Neural progenitor cell (in vitro differentiated cells): ENCODE measurements around the gene ZMIZ2. TPM values are rescaled to one million over a fixed set of nuclear protein-coding genes. Genes with fewer than 3 reads are reported as not detected.

ENCODE experiments used
- DNase-seq: peaks from one replicate; pipeline ENCODE4 v3.0.0-alpha.2; 2016; ENCODE audit warnings: low spot score
- H2AFZ ChIP-seq: fragments of 200-600 bp; sonication (generic); replicated peaks from 2 replicates; pipeline ENCODE4 v1.6.1; 2016; ENCODE audit warnings: antibody characterized with exemption
- H3F3A ChIP-seq: fragments of 200-600 bp; sonication (generic); 2 replicates; pipeline ENCODE4 v1.6.1; 2016; ENCODE audit warnings: antibody characterized with exemption, low read depth
- H3K27ac ChIP-seq: fragments of 200-600 bp; sonication (generic); 2 replicates; pipeline ENCODE4 v1.5.1; 2016; ENCODE audit warnings: mild to moderate bottlenecking
- H3K27me3 ChIP-seq: fragments of 200-600 bp; sonication (generic); 2 replicates; pipeline ENCODE4 v1.6.1; 2016; ENCODE audit warnings: mild to moderate bottlenecking, moderate library complexity
- H3K36me3 ChIP-seq: fragments of 200-600 bp; sonication (generic); 2 replicates; pipeline ENCODE4 v1.5.1; 2016
- H3K4me1 ChIP-seq: fragments of 200-600 bp; sonication (generic); 2 replicates; pipeline ENCODE4 v1.6.1; 2016; ENCODE audit warnings: mixed run types
- H3K4me2 ChIP-seq: fragments of 200-600 bp; sonication (generic); 2 replicates; pipeline ENCODE4 v1.6.1; 2016
- H3K4me3 ChIP-seq: fragments of 200-600 bp; sonication (generic); 2 replicates; pipeline ENCODE4 v1.5.1; 2016
- H3K79me2 ChIP-seq: fragments of 200-600 bp; sonication (generic); 2 replicates; pipeline ENCODE4 v1.6.1; 2016; ENCODE audit warnings: low read depth
- H3K9ac ChIP-seq: fragments of 200-600 bp; sonication (generic); 2 replicates; pipeline ENCODE4 v1.6.1; 2016
- H3K9me3 ChIP-seq: fragments of 200-600 bp; sonication (generic); 2 replicates; pipeline ENCODE4 v1.5.1; 2016; ENCODE audit warnings: low read depth
- H4K20me1 ChIP-seq: fragments of 200-600 bp; sonication (generic); 2 replicates; pipeline ENCODE4 v1.6.1; 2016; ENCODE audit warnings: low read depth
- H3K27ac Mint-ChIP-seq: 3 replicates; pipeline ENCODE4 v1.8.0; 2021; ENCODE audit warnings: mixed read lengths
- H3K27me3 Mint-ChIP-seq: 2 replicates; pipeline ENCODE4 v1.8.0; 2022; ENCODE audit warnings: low read depth, mild to moderate bottlenecking, inconsistent platforms, moderate library complexity, mixed read lengths; ENCODE audit not compliant: insufficient read depth
- H3K36me3 Mint-ChIP-seq: 3 replicates; pipeline ENCODE4 v1.8.0; 2021; ENCODE audit warnings: mixed read lengths
- H3K4me1 Mint-ChIP-seq: 3 replicates; pipeline ENCODE4 v1.8.0; 2021; ENCODE audit warnings: mixed read lengths
- H3K4me3 Mint-ChIP-seq: 3 replicates; pipeline ENCODE4 v1.8.0; 2021; ENCODE audit warnings: mild to moderate bottlenecking, moderate library complexity, mixed read lengths
- H3K9me3 Mint-ChIP-seq: 3 replicates; pipeline ENCODE4 v1.8.0; 2020; ENCODE audit warnings: mixed read lengths
- EZH2 ChIP-seq: fragments of 200-600 bp; sonication (generic); IDR thresholded peaks from 2 replicates; pipeline ENCODE4 v1.6.1; 2017; ENCODE audit warnings: antibody characterized with exemption, mild to moderate bottlenecking, moderate library complexity
- EZH2phosphoT487 ChIP-seq: fragments of 200-600 bp; sonication (generic); IDR thresholded peaks from 2 replicates; pipeline ENCODE4 v1.6.1; 2017; ENCODE audit warnings: antibody characterized with exemption
- total RNA-seq: library from RNA; depleted of rRNA; stranded (reverse); fragments of >200 nt; gene quantifications from 2 replicates; pipeline ENCODE4 v1.2.3, GENCODE V29; 2015; ENCODE audit warnings: low replicate concordance
- TF ChIP-seq, protein P1 (sequence below): fragments of 200-600 bp; sonication (generic); IDR thresholded peaks from 2 replicates; pipeline ENCODE4 v1.5.1; 2017; ENCODE audit warnings: antibody characterized with exemption, mild to moderate bottlenecking

ZMIZ2 gene
- total RNA-seq, 1 donor from 2014 or later = 7.6 TPM

DNA sequence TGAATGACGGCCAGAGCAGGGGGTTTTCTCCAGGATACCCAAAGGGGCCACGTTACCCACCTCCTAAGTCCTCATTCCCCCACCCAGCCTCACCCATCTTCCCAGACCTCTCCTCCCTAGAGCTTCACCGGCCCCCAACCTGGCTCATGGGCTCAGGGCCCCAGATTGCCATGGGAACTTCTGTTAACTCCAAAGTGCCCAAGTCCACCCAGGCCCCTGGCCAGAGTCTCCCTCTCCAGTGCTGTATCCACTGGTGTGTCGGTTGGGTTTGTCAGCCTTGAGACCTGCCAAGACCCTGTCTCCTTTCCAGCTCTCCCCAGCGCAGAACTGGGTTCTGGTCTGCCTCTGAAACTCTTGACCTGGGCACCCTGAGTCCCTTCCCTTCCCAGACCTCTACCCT lies 37.1 kb upstream of the ZMIZ2 start:
- no peak overlapping the region for H3K4me3 Mint-ChIP-seq
- Histone ChIP-seq H3K4me3 (no peak overlapping the region), H3K79me2 (no peaks in the 10 kb centered on the region), H3F3A (no peaks in the 10 kb centered on the region), H3K36me3 (no peaks in the 10 kb centered on the region), H3K9ac (no peak overlapping the region), H3K27ac (no peak overlapping the region), H2AFZ (no peak overlapping the region), H3K27me3 (no peaks in the 10 kb centered on the region), H3K4me2 (no peak overlapping the region), H3K9me3 (no peaks in the 10 kb centered on the region), H4K20me1 (no peaks in the 10 kb centered on the region), H3K4me1 (no peaks in the 10 kb centered on the region)
- peaks cover 6% of the 10 kb centered on the region for H3K27me3 Mint-ChIP-seq
- peaks cover 7% of the 10 kb centered on the region for H3K36me3 Mint-ChIP-seq
- H3K4me1 Mint-ChIP-seq = peaks cover 3% of the 10 kb centered on the region
- no peaks in the 10 kb centered on the region for H3K9me3 Mint-ChIP-seq
- TF ChIP-seq, protein P1, sequence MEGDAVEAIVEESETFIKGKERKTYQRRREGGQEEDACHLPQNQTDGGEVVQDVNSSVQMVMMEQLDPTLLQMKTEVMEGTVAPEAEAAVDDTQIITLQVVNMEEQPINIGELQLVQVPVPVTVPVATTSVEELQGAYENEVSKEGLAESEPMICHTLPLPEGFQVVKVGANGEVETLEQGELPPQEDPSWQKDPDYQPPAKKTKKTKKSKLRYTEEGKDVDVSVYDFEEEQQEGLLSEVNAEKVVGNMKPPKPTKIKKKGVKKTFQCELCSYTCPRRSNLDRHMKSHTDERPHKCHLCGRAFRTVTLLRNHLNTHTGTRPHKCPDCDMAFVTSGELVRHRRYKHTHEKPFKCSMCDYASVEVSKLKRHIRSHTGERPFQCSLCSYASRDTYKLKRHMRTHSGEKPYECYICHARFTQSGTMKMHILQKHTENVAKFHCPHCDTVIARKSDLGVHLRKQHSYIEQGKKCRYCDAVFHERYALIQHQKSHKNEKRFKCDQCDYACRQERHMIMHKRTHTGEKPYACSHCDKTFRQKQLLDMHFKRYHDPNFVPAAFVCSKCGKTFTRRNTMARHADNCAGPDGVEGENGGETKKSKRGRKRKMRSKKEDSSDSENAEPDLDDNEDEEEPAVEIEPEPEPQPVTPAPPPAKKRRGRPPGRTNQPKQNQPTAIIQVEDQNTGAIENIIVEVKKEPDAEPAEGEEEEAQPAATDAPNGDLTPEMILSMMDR = no peak
- TF ChIP-seq EZH2 = no peak
- TF ChIP-seq EZH2phosphoT487 = no peak
- no peak for DNase-seq
- H3K27ac Mint-ChIP-seq = no peak overlapping the region

DNA sequence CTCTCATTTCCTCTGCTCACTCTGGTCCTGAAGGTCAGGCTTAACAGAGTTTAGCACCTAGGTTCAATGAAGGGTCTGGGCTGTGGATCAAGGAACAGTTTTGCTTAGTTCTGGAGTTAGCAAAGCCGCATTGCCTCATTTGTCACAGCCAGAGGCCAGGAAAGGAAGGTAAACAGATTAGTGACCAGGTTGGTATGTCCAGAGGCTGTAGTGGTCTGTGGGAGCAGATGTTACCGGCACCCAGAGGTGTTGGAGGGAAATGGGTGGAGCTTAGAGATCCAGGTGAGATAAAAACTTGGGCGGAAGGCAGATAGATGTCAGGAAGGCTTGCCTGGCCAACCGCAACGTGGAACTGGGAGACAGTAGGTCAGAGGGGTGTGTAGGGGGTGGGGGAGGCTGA lies 36.6 kb upstream of the ZMIZ2 start:
- H3K36me3 Mint-ChIP-seq = peaks cover 7% of the 10 kb centered on the region
- no peaks in the 10 kb centered on the region for H3K79me2 ChIP-seq
- no peak overlapping the region for H3K4me3 Mint-ChIP-seq
- no peak for TF ChIP-seq EZH2
- H3K27me3 Mint-ChIP-seq = peaks cover 6% of the 10 kb centered on the region
- H3K27me3 ChIP-seq = no peaks in the 10 kb centered on the region
- H2AFZ ChIP-seq = no peak overlapping the region
- peaks cover 3% of the 10 kb centered on the region for H3K4me1 Mint-ChIP-seq
- H3K9me3 Mint-ChIP-seq = no peaks in the 10 kb centered on the region
- no peak overlapping the region for H3K9ac ChIP-seq
- H3K27ac Mint-ChIP-seq = no peak overlapping the region
- no peaks in the 10 kb centered on the region for H3F3A ChIP-seq
- H3K36me3 ChIP-seq = no peaks in the 10 kb centered on the region
- no peak overlapping the region for H3K27ac ChIP-seq
- no peaks in the 10 kb centered on the region for H4K20me1 ChIP-seq
- no peaks in the 10 kb centered on the region for H3K9me3 ChIP-seq
- H3K4me1 ChIP-seq = no peaks in the 10 kb centered on the region
- no peak for DNase-seq
- H3K4me2 ChIP-seq = no peak overlapping the region
- no peak overlapping the region for H3K4me3 ChIP-seq

DNA sequence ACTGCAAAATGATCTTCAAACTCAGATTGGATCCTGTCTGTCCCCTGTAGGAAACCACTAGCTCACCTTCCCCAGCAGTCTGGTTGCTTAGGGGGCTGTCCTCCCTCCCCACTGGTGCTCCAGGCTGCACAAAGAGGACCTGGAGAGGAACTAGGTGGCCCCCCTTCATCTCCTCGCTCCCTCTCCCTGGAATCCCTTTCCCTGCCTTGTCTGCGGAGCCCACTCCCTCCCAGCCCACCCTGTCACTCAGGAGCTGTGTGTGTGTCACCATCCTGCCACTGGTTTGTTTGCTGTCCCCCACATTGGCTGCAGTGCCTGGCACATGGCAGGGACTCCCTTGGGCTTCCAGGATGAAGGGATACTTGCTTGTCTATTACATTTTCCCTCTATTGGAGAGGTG lies 35.5 kb upstream of the ZMIZ2 start:
- Histone ChIP-seq H3K27ac (no peak overlapping the region), H4K20me1 (no peaks in the 10 kb centered on the region), H2AFZ (no peak overlapping the region), H3K27me3 (no peaks in the 10 kb centered on the region), H3K4me3 (no peak overlapping the region), H3F3A (no peaks in the 10 kb centered on the region), H3K4me1 (no peaks in the 10 kb centered on the region), H3K9ac (no peak overlapping the region), H3K9me3 (no peaks in the 10 kb centered on the region), H3K79me2 (no peaks in the 10 kb centered on the region), H3K36me3 (no peaks in the 10 kb centered on the region), H3K4me2 (no peak overlapping the region)
- Mint-ChIP-seq H3K36me3 (peaks cover 2% of the 10 kb centered on the region), H3K4me1 (peaks cover 3% of the 10 kb centered on the region), H3K9me3 (no peaks in the 10 kb centered on the region), H3K27ac (no peak overlapping the region), H3K27me3 (peaks cover 6% of the 10 kb centered on the region), H3K4me3 (no peak overlapping the region)
- TF ChIP-seq EZH2 (no peak), EZH2phosphoT487 (no peak)
- TF ChIP-seq, protein P1 = no peak
- DNase-seq = no peak

DNA sequence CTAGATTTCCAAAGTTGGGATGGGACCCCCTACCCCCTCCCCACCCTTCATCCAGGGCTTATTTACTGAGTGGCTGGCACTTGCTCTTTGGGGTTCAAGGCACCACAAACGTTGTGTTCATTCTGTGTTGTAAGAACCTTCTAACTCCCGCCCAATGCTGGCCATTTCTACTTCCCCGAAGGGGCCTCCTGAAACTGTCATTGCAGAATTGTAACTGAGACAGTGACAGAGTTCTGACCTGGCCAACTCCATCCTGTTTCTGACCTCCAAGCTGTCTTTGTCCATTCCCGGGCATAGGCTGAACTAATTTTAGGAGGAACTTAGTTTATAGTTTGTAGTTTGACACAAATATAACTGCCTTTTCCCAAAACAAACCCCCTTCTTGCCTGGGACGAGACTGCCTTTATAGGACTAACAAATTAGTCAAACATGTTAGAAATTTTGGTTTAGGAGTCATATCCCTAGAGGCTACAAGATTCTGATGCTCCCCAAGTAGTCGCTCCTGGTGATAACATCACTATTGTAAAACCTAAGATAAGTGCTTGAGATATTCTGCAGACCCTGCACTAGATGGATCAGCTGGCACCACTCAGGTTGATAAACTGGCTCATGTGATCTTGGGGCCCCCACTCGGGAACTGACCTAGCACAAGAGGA lies 34.8 kb upstream of the ZMIZ2 start:
- Mint-ChIP-seq H3K27me3 (peaks cover 6% of the 10 kb centered on the region), H3K36me3 (peaks cover 2% of the 10 kb centered on the region), H3K4me3 (no peak overlapping the region), H3K9me3 (no peaks in the 10 kb centered on the region), H3K4me1 (peaks cover 3% of the 10 kb centered on the region), H3K27ac (no peak overlapping the region)
- no peak overlapping the region for H2AFZ ChIP-seq
- no peak overlapping the region for H3K4me3 ChIP-seq
- H4K20me1 ChIP-seq = no peaks in the 10 kb centered on the region
- no peak overlapping the region for H3K27ac ChIP-seq
- no peaks in the 10 kb centered on the region for H3K4me1 ChIP-seq
- no peaks in the 10 kb centered on the region for H3K36me3 ChIP-seq
- no peaks in the 10 kb centered on the region for H3K27me3 ChIP-seq
- no peak for DNase-seq
- no peaks in the 10 kb centered on the region for H3F3A ChIP-seq
- H3K79me2 ChIP-seq = no peaks in the 10 kb centered on the region
- H3K4me2 ChIP-seq = no peak overlapping the region
- H3K9me3 ChIP-seq = no peaks in the 10 kb centered on the region
- no peak overlapping the region for H3K9ac ChIP-seq
- TF ChIP-seq, protein P1 = no peak
- TF ChIP-seq EZH2 = no peak
- no peak for TF ChIP-seq EZH2phosphoT487
